Tongue (tissue), 3 donors: ENCODE measurements around the gene TEKT1. TPM values are rescaled to one million over a fixed set of nuclear protein-coding genes. Genes with fewer than 3 reads are reported as not detected.

Experiments used
- DNase-seq: peaks from one replicate; pipeline ENCODE4 v3.0.0-alpha.2; 2015
- small RNA-seq: library from RNA; depleted of rRNA; stranded (forward); fragments of <200 nt; gene quantifications from one replicate; pipeline ENCODE3, GENCODE V24; 2014; ENCODE audit warnings: low replicate concordance
- total RNA-seq: library from RNA; depleted of rRNA; stranded (reverse); fragments of >200 nt; gene quantifications from one replicate; pipeline ENCODE4 v1.2.3, GENCODE V29; 2014

Gene TEKT1
- total RNA-seq, 1 donor from 2014 or later: not detected

GRCh38 chr17:6756425-6757031 is 75.0 kb downstream of the TEKT1 start:
- DNase-seq: no peak

- peak; percentile 57 for DNase-seq
These were observed 75.8 kb downstream of the TEKT1 start, which contains the start of gene XAF1 for GRCh38 chr17:6755731-6756184. XAF1 (plus strand) TSS chr17:6756046; CDS start chr17:6756079, 33 bp downstream.

GRCh38 chr17:6755281-6755680 is 76.2 kb downstream of the TEKT1 start:
- peak; percentile 44 for DNase-seq

- no peak for DNase-seq
These were observed 78.0 kb downstream of the TEKT1 start for GRCh38 chr17:6753546-6753945.

- peak; percentile 20 for DNase-seq
These were observed 78.5 kb downstream of the TEKT1 start for GRCh38 chr17:6753006-6753445.

- DNase-seq: peak; percentile 35
These were observed 79.2 kb downstream of the TEKT1 start for GRCh38 chr17:6752068-6752909.

- no peak for DNase-seq
These were observed 82.0 kb downstream of the TEKT1 start for GRCh38 chr17:6749519-6749918.

- DNase-seq: no peak
These were observed 82.9 kb downstream of the TEKT1 start for GRCh38 chr17:6748617-6749016.

Small RNAs within 50 kb of the gene (small RNA-seq; reads per million reads assigned to genes)
- not detected for gene AC004706.2

Other genes with a start within 250 kb of the TEKT1 start
- gene KIAA0753, start 191.0 kb downstream of the TEKT1 start, total RNA-seq: 16.8 TPM
- 36.6 TPM for gene TXNDC17, start 190.7 kb downstream of the TEKT1 start, total RNA-seq
- 8.7 TPM for gene MED31, start 180.1 kb downstream of the TEKT1 start, total RNA-seq
- 0.72 TPM for gene C17orf100, start 180.0 kb downstream of the TEKT1 start, total RNA-seq
- gene SLC13A5, start 118.4 kb downstream of the TEKT1 start, total RNA-seq: not detected
- gene XAF1, start 75.7 kb downstream of the TEKT1 start, total RNA-seq: 19.7 TPM
- gene FBXO39, start 55.5 kb downstream of the TEKT1 start, total RNA-seq: not detected
- 12.2 TPM for gene ALOX12, start 164.3 kb upstream of the TEKT1 start, total RNA-seq
- 41.0 TPM for gene RNASEK, start 180.9 kb upstream of the TEKT1 start, total RNA-seq
- gene BCL6B, start 191.3 kb upstream of the TEKT1 start, total RNA-seq: 14.9 TPM
- 1.3 TPM for gene SLC16A13, start 204.3 kb upstream of the TEKT1 start, total RNA-seq
- not detected for gene SLC16A11, start 212.4 kb upstream of the TEKT1 start, total RNA-seq
- 2.8 TPM for gene CLEC10A, start 248.5 kb upstream of the TEKT1 start, total RNA-seq